SIG-M5 (cell line): ENCODE measurements around the gene CKLF.
"Not testable (repeated sequence)": the region's sequence is repeated elsewhere in the genome, so short reads cannot be mapped to it uniquely, and the experiment has no call there.

Experiments
- DNase-seq: peaks from one replicate; lab custom pipeline; 2025; lab: John Stamatoyannopoulos, UW

The CKLF gene

GRCh38 chr16:66552286-66553177, at the start of gene CKLF:
Gene CKLF, plus strand, starts transcription at chr16:66552576. Its CDS starts 140 bp downstream, at chr16:66552716.
- DNase-seq, result peak; percentile 12

GRCh38 chr16:66503030-66503429, 49.3 kb upstream of the CKLF start:
- no peak for DNase-seq

- no peak for DNase-seq
Observed at GRCh38 chr16:66503612-66504011, 48.8 kb upstream of the CKLF start.

GRCh38 chr16:66507731-66508239, 44.6 kb upstream of the CKLF start:
- no peak for DNase-seq

- no peak for DNase-seq
Observed at GRCh38 chr16:66508248-66508913, 44.0 kb upstream of the CKLF start.

- DNase-seq, result no peak
Observed at GRCh38 chr16:66508914-66509496, 43.4 kb upstream of the CKLF start.

GRCh38 chr16:66509576-66509975, 42.8 kb upstream of the CKLF start:
- DNase-seq, result no peak

GRCh38 chr16:66510298-66510697, 42.1 kb upstream of the CKLF start:
- DNase-seq, result no peak

GRCh38 chr16:66510711-66511601, 41.4 kb upstream of the CKLF start:
- no peak for DNase-seq

GRCh38 chr16:66511602-66512271, 40.6 kb upstream of the CKLF start:
- no peak for DNase-seq

GRCh38 chr16:66512272-66513110, 39.9 kb upstream of the CKLF start:
- no peak for DNase-seq

GRCh38 chr16:66513111-66513723, 39.2 kb upstream of the CKLF start:
- DNase-seq, result no peak

GRCh38 chr16:66514391-66514790, 38.0 kb upstream of the CKLF start:
- not testable (repeated sequence) for DNase-seq

GRCh38 chr16:66514980-66515595, 37.3 kb upstream of the CKLF start:
- not testable (repeated sequence) for DNase-seq

GRCh38 chr16:66515596-66516508, 36.5 kb upstream of the CKLF start:
- no peak for DNase-seq

GRCh38 chr16:66516509-66516807, 35.9 kb upstream of the CKLF start:
- no peak for DNase-seq

- DNase-seq, result peak; percentile 82
Observed at GRCh38 chr16:66516808-66517585, 35.4 kb upstream of the CKLF start.
